ENCODE measurements around the gene FBXL14. TPM values are rescaled to one million over a fixed set of nuclear protein-coding genes. Genes with fewer than 3 reads are reported as not detected.
"Not testable (repeated sequence)": the region's sequence is repeated elsewhere in the genome, so short reads cannot be mapped to it uniquely, and the experiment has no call there.

FBXL14 gene
- total RNA-seq, 4 donors from 2014 or later: 6.3 to 20.4 (median 12.7) TPM

DNA sequence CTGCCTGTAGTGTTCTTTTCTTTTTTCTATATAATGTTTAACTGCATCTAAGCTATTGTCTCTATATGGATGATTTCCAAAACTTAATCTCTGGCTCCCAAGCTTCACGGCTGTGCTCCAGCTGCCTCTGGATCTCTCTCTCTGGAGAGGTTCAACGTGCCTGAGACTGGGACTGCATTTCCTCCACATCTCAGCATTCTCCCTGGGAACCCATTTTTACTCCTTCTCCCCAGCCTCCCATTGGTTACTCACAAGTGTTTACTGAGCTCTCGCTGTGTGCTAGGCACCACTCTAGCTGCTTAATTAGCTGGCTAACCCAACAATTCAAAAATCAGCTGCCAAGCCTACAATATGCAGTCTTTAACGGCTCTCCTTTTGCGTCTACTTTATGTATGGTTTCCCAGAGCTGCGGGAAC lies 34.7 kb downstream of the FBXL14 start:
- H3K27me3 ChIP-seq: no peaks in the 10 kb centered on the region
- no peak for DNase-seq
- TF ChIP-seq, protein P1, sequence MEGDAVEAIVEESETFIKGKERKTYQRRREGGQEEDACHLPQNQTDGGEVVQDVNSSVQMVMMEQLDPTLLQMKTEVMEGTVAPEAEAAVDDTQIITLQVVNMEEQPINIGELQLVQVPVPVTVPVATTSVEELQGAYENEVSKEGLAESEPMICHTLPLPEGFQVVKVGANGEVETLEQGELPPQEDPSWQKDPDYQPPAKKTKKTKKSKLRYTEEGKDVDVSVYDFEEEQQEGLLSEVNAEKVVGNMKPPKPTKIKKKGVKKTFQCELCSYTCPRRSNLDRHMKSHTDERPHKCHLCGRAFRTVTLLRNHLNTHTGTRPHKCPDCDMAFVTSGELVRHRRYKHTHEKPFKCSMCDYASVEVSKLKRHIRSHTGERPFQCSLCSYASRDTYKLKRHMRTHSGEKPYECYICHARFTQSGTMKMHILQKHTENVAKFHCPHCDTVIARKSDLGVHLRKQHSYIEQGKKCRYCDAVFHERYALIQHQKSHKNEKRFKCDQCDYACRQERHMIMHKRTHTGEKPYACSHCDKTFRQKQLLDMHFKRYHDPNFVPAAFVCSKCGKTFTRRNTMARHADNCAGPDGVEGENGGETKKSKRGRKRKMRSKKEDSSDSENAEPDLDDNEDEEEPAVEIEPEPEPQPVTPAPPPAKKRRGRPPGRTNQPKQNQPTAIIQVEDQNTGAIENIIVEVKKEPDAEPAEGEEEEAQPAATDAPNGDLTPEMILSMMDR (IDR thresholded peaks at IDR 0.05): no peak
- TF ChIP-seq POLR2A (IDR thresholded peaks at IDR 0.05): no peak
- no peaks in the 10 kb centered on the region for H3K4me1 ChIP-seq
- H3K4me3 ChIP-seq: no peak overlapping the region
- no peaks in the 10 kb centered on the region for H3K36me3 ChIP-seq
- no peak overlapping the region for H3K27ac ChIP-seq
- no peaks in the 10 kb centered on the region for H3K9me3 ChIP-seq

DNA sequence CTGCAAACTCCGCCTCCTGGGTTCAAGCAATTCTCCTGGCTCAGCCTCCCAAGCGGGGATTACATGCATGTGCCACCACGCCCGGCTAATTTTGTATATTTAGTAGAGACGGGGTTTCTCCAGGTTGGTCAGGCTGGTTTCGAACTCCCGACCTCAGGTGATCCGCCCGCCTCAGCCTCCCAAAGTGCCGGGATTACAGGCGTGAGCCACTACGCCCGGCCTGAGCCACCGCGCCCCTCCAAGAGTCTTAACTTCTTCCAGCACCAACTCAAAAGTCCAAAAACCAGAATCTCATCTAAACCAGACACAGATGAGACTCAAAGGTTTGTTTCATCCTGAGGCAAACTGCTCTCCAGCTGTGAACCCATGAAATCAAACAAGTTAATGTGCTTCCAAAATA lies 36.3 kb downstream of the FBXL14 start:
- DNase-seq, H3K36me3 ChIP-seq, H3K4me3 ChIP-seq, H3K27me3 ChIP-seq, H3K4me1 ChIP-seq, H3K27ac ChIP-seq, H3K9me3 ChIP-seq: not testable (repeated sequence)

DNA sequence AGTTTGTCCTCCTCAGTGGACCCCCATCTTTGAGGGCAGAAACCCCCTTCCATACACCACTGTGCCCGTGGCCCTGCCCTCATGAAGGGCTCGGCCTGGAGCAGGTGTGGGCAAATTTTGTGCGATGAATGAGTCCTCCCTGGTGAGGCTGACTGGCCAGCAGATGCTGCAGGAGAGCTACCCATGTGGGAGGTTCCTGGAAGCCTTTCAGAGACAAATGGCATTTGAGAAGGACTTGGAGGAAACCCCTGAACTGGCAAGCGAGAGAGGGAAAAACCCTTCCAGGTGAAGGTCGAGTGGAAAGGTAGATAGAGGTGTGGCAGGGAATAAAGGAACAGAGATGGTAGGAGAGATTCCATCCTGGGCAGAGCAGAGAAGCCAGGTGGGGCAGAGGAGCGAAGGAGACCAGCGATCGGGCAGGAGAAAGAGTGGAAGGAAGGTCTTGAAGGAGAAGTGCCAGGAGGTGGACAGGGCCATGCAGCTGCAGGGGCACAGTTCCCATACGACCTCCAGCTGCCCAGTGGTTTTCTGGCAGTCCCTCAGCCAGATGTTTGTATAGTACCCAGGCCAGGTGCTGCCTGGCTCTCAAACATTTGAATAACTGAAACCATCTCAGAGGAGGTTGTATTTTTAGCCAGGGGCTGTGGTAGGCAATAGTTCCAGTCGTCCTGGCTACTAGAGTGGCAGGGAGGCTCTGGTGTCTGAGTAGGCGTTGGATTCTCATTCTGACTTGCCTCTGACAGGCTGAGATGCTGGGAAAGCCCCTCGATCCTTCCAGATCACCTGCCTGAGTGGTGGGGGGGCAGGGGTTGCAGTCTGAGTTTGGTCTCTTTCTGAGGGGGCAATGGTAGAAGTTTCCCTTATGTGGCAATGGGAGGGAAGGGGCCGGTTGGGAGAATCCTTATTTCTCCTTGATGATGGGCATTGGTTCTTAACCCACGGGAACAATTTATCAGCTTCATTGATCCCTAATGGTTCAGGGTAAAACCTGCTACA lies 40.1 kb downstream of the FBXL14 start:
- no peak overlapping the region for H3K27ac ChIP-seq
- TF ChIP-seq POLR2A (IDR thresholded peaks at IDR 0.05): no peak
- TF ChIP-seq, protein P1 (IDR thresholded peaks at IDR 0.05): no peak

DNA sequence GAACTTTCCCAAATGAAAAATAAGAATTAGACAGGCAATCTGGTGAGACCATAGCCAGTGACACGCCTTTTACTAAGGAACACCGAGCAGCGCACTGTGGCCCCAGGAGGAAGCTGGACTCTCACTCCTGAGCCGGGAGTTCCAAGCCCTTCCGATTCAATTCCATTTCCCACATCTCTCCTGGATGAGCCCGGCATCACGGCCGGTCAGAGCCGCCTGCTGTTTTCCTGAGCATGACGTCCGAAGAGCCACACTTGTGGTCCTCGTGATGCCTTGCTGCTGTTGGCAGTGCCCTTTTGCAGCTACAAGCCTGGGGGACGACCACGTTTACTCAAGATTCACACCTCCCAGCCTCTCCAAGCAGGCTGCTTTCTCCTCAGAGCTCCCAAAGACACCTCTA lies 40.8 kb downstream of the FBXL14 start:
- no peak for DNase-seq
- no peaks in the 10 kb centered on the region for H3K4me1 ChIP-seq
- H3K9me3 ChIP-seq: no peaks in the 10 kb centered on the region
- no peak overlapping the region for H3K4me3 ChIP-seq
- no peaks in the 10 kb centered on the region for H3K27me3 ChIP-seq
- H3K36me3 ChIP-seq: no peaks in the 10 kb centered on the region
- no peak overlapping the region for H3K27ac ChIP-seq
- no peak for TF ChIP-seq POLR2A (IDR thresholded peaks at IDR 0.05)
- TF ChIP-seq, protein P1 (IDR thresholded peaks at IDR 0.05): no peak

More for the DNA sequence above, 40.1 kb downstream of the FBXL14 start:
- no peaks in the 10 kb centered on the region for H3K9me3 ChIP-seq
- H3K4me3 ChIP-seq: no peak overlapping the region
- no peaks in the 10 kb centered on the region for H3K36me3 ChIP-seq
- no peaks in the 10 kb centered on the region for H3K27me3 ChIP-seq
- H3K4me1 ChIP-seq: no peaks in the 10 kb centered on the region
- DNase-seq: no peak

DNA sequence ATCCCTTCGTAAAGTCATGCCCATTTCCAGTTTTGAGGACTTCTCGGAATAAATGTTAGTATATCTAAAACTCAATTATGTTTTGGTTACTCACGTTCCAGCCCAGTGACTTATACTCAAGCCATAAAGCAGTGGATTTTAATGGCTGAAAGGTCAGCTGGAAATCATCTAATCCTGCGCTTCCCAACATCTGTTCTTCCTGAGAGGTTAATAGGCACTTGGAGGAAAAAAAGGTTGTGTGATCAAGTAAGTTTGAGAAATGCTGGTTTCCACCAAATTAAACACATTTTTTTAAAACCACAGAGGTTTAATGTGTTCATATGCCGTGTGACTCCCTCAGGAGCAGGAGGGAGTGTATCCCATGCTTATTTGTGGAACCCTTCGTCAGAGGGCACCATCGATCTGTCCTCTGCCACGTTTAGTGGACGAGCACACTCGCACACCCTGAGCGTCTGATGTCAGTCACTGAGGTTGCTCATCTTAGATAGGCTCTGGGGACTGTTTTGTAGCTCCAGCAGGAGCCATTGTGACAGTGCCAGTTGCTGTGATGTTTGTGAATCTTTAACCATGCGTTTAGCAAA lies 41.4 kb downstream of the FBXL14 start:
- Histone ChIP-seq H3K4me1 (no peaks in the 10 kb centered on the region), H3K9me3 (no peaks in the 10 kb centered on the region), H3K36me3 (no peaks in the 10 kb centered on the region), H3K27ac (no peak overlapping the region), H3K27me3 (no peaks in the 10 kb centered on the region), H3K4me3 (no peak overlapping the region)
- no peak for TF ChIP-seq POLR2A (IDR thresholded peaks at IDR 0.05)
- TF ChIP-seq, protein P1 (IDR thresholded peaks at IDR 0.05): no peak
- DNase-seq: no peak

DNA sequence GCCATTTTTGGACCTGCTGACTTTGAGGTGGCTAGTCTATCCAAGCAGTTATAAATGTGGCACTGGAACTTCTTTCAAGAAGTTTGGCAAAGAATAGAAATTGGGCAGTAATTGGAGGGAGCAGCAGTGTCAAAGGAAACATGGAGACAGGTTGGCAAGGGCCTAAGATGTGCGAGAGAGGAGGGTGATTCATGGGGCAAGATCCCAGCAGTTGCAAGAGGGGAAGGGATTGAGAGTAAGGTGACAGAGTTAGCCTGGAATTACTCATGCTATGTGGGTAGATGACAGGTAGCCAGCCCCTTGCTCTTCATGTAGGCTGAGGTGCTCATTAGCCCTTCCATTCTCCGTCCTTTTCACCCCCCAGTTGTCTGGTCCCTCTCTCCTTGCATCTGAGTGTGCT lies 42.2 kb downstream of the FBXL14 start:
- H3K36me3 ChIP-seq: no peaks in the 10 kb centered on the region
- no peaks in the 10 kb centered on the region for H3K27me3 ChIP-seq
- DNase-seq: no peak
- no peak overlapping the region for H3K4me3 ChIP-seq
- H3K4me1 ChIP-seq: no peaks in the 10 kb centered on the region
- no peaks in the 10 kb centered on the region for H3K9me3 ChIP-seq
- peak overlapping the region in 1 of 4 donors; percentile 17 for H3K27ac ChIP-seq
- TF ChIP-seq, protein P1 (IDR thresholded peaks at IDR 0.05): no peak
- TF ChIP-seq POLR2A (IDR thresholded peaks at IDR 0.05): no peak
